HG02763 (cell line): Measurements from ENCODE around the gene AHNAK.
"Not testable (repeated sequence)": the region's sequence is repeated elsewhere in the genome, so short reads cannot be mapped to it uniquely, and the experiment has no call there.

Experiments used
- ATAC-seq: cut with Tn5 transposase; IDR thresholded peaks from one replicate; pipeline ENCODE4 v1.9.1; 2021; ENCODE audit warnings: mild to moderate bottlenecking, moderate library complexity; ENCODE audit not compliant: unreplicated experiment

The AHNAK gene

DNA sequence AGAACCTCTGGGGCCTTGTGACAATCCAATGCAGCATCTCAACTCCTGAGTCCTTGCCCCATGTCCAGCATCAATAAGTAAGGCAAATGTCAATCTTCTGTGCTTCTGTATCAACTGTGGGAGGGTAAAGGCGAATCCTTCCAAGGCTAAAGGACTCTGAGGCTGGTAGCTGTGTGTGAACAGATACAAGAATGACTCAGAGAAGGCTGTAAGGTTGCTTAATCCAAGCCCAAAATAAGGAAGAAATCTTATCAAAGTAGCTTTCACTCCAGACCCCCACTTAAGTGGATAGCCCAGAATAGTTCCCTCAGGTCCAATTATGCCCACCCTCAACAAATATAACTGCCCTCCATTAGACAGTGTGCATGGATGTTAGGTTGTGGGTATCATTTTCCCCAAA lies 155.9 kb downstream of the AHNAK start:
- ATAC-seq, result no peak

DNA sequence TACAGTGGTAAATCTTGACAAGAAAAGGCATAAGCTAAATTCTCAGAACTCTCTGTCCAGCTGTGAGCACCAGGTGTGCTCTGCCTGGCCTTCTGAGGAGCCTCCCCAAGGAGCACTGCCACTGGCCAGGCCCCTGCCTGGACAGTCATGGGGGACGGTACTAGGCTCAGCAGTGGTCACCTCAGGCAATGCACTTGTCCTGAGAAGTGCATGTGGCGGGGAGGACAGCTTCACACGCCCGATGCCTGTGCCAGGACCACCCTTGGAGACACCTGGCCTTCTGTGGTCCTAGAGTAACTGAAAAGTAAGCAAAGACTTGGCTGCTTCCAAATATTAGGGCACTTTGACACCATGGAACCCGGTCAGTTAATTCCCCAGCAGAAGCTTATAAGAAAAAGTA lies 156.4 kb downstream of the AHNAK start:
- ATAC-seq, result no peak

DNA sequence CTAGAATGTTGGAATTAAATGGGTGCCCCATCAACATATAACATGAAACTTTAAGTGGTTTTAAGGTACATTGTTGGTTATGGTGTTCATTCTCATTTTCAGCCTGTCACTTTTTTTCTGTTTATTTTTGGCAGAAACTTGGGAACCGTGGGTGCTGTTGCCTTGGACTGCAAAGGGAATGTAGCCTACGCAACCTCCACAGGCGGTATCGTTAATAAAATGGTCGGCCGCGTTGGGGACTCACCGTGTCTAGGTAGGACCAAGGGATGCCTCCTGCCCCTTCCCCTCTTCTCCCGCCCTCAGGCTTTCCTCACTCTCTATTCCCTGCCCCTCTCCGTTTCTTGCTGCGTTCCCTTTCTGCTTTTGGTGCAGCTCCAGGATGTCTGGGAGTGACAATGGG lies 157.6 kb downstream of the AHNAK start:
- no peak for ATAC-seq

DNA sequence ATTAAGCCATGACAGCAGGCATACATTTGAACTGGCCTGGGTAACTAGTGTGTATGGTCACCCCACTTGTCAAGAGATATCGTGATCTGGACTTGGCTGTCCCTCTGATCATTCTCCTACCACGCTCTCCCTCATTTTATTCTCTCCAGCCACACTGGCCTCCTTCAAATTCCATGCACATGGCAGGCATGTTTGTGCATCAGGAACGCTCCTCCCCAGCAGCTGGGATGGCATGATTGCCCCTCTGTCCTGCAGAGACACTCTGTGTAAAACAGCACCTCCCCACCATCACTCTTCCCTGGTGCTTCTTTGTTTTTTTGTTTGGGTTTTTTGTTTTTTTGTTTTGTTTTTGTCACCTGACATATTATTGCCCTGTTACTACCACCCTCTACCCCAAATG lies 159.2 kb downstream of the AHNAK start:
- no peak for ATAC-seq

- ATAC-seq, result not testable (repeated sequence)
Measured at GRCh38 chr11:62386083-62386482, 160.5 kb downstream of the AHNAK start.

DNA sequence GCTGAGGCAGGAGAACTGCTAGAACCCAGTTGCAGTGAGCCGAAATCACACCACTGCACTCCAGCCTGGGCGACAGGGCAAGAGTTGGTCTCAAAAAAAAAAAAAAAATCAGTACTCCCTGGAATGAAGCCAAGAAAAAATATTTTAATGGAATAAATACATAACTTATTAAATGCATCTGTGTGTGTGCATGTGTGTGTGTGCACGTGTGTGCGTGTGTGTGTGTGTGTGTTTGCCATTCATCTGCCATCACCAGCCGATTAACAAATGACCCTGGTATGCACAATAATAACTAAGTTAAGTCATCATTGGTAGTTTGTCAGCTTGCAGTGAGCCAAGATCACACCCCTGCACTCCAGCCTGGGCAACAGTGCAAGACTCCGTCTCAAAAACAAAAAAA lies 162.8 kb downstream of the AHNAK start:
- no peak for ATAC-seq
